GM12878 (cell line): ENCODE measurements around the gene CNNM4. TPM values are rescaled to one million over a fixed set of nuclear protein-coding genes. Genes with fewer than 3 reads are reported as not detected.

Experiments
- ATAC-seq: fragments of 200-7000 bp; cut with Tn5 transposase; 3 replicates; pipeline ENCODE4 v1.9.1; 2020; ENCODE audit warnings: mild to moderate bottlenecking, moderate library complexity
- BruUV-seq: library from RNA; stranded (reverse); fragments of 400-500 nt; replicated peaks from 2 replicates; lab custom pipeline; 2021; lab: Mats Ljungman, UMichigan
- CTCF ChIA-PET: fragments of 300-600 bp; sonication (Branson Sonifier 250); formaldehyde crosslinking; extraction: SDS; loops from one replicate; lab custom pipeline; 2021; ENCODE audit warnings: inconsistent platforms; lab: Yijun Ruan, JAX
- POLR2A ChIA-PET: fragments of 350-600 bp; formaldehyde crosslinking; extraction: SDS; loops from one replicate; lab custom pipeline; 2021; ENCODE audit warnings: inconsistent platforms; lab: Charles Lee
- RAD21 ChIA-PET: fragments of 300-600 bp; sonication (Branson Sonifier 250); formaldehyde crosslinking; loops from one replicate; lab custom pipeline; 2023; ENCODE audit warnings: antibody characterized with exemption; ENCODE audit not compliant: unreplicated experiment; lab: Charles Lee
- SMC1A ChIA-PET: fragments of 300-600 bp; sonication (Branson Sonifier 250); formaldehyde crosslinking; loops from one replicate; lab custom pipeline; 2023; ENCODE audit not compliant: unreplicated experiment, uncharacterized antibody; lab: Charles Lee
- DNase-seq: peaks from one replicate; pipeline ENCODE4 v3.0.0-alpha.2; 2011; ENCODE audit warnings: low read depth, low spot score
- FAIRE-seq: peaks from 3 replicates; lab custom pipeline; 2011; peaks lifted over from hg19 to GRCh38; lab: Jason Lieb, UNC
- H2AFZ ChIP-seq: 2 replicates; pipeline ENCODE4 v1.6.0; 2011; ENCODE audit warnings: low read depth, low read length, control low read depth; ENCODE audit not compliant: control insufficient read depth
- H3K27ac ChIP-seq: 2 replicates; pipeline ENCODE4 v1.5.1; 2011; ENCODE audit warnings: control low read depth; ENCODE audit not compliant: control insufficient read depth, insufficient read depth
- H3K27me3 ChIP-seq, 2 experiments: replicated peaks in 1 of 2; 2 replicates each; pipeline versions ENCODE4 v1.6.0 to v1.6.1; 2011; ENCODE audit warnings: low read length in 1 of 2; ENCODE audit not compliant: control insufficient read depth in 2 of 2, insufficient read depth in 2 of 2
- H3K36me3 ChIP-seq, 2 experiments: 2 replicates each; pipeline ENCODE4 v1.5.1; 2011; ENCODE audit warnings: low read length in 1 of 2; ENCODE audit not compliant: control insufficient read depth in 2 of 2, insufficient read depth in 2 of 2
- H3K4me1 ChIP-seq: 2 replicates; pipeline ENCODE4 v1.6.1; 2011; ENCODE audit warnings: mild to moderate bottlenecking, low read length, moderate library complexity, mixed read lengths; ENCODE audit not compliant: control insufficient read depth, insufficient read depth
- H3K4me2 ChIP-seq: 2 replicates; pipeline ENCODE4 v1.6.0; 2011; ENCODE audit warnings: control low read depth; ENCODE audit not compliant: control insufficient read depth, insufficient read depth
- H3K4me3 ChIP-seq: fragments of 200-600 bp; sonication (generic); 2 replicates; pipeline ENCODE4 v1.5.1; 2016
- H3K79me2 ChIP-seq: 2 replicates; pipeline ENCODE4 v1.6.0; 2011; ENCODE audit warnings: low read length; ENCODE audit not compliant: control insufficient read depth, insufficient read depth
- H3K9ac ChIP-seq: 2 replicates; pipeline ENCODE4 v1.8.0; 2011; ENCODE audit warnings: low read length, control low read depth, mixed read lengths; ENCODE audit not compliant: control insufficient read depth, insufficient read depth
- H3K9me3 ChIP-seq: replicated peaks from 3 replicates; pipeline ENCODE4 v1.5.1; 2011; ENCODE audit warnings: mild to moderate bottlenecking, low read length; ENCODE audit not compliant: control insufficient read depth, insufficient read depth
- H4K20me1 ChIP-seq: 2 replicates; pipeline ENCODE4 v1.6.0; 2011; ENCODE audit not compliant: control insufficient read depth, insufficient read depth
- BHLHE40 ChIP-seq, 2 experiments: fragments of 450-650 bp in 1 of 2; IDR thresholded peaks; 2 replicates each; pipeline ENCODE4 v1.6.1; 2011 to 2017; ENCODE audit warnings: low read depth in 2 of 2, borderline replicate concordance in 1 of 2, improper control_type of control experiment in 1 of 2, low read length in 1 of 2, mild to moderate bottlenecking in 1 of 2
- CEBPB ChIP-seq, 2 experiments: fragments of 150-350 bp in 1 of 2; IDR thresholded peaks; 2 replicates each; pipeline ENCODE4 v1.6.1; 2012 to 2014; ENCODE audit warnings: low read depth in 2 of 2, low read length in 2 of 2, borderline replicate concordance in 1 of 2, inconsistent platforms in 1 of 2
- CREM ChIP-seq: IDR thresholded peaks from 2 replicates; pipeline ENCODE4 v1.6.1; 2014; ENCODE audit warnings: antibody characterized with exemption, low read depth
- ESRRA ChIP-seq: IDR thresholded peaks from 2 replicates; pipeline ENCODE4 v1.6.1; 2012; ENCODE audit warnings: mild to moderate bottlenecking, low read length, improper control_type of control experiment
- KAT2A ChIP-seq: conservative IDR thresholded peaks from 2 replicates; pipeline ENCODE4 v1.6.1; 2011; ENCODE audit warnings: low read depth, low read length; ENCODE audit not compliant: control insufficient read depth
- MYB ChIP-seq: fragments of 150-350 bp; IDR thresholded peaks from 2 replicates; pipeline ENCODE4 v1.6.1; 2014; ENCODE audit warnings: mild to moderate bottlenecking, low read depth, low read length, borderline replicate concordance
- MYC ChIP-seq: IDR thresholded peaks from 2 replicates; pipeline ENCODE4 v1.6.1; 2011; ENCODE audit warnings: mild to moderate bottlenecking, low read length, moderate library complexity, inconsistent platforms; ENCODE audit not compliant: insufficient read depth, insufficient replicate concordance, insufficient read length, severe bottlenecking
- RAD21 ChIP-seq: IDR thresholded peaks from 2 replicates; pipeline ENCODE4 v1.6.1; 2011; ENCODE audit warnings: mild to moderate bottlenecking, low read depth, low read length, moderate library complexity; ENCODE audit not compliant: insufficient read depth
- RB1 ChIP-seq: fragments of 450-650 bp; formaldehyde crosslinking; IDR thresholded peaks from 2 replicates; pipeline ENCODE4 v1.6.1; 2017; ENCODE audit warnings: mild to moderate bottlenecking, borderline replicate concordance
- RCOR1 ChIP-seq: conservative IDR thresholded peaks from 2 replicates; pipeline ENCODE4 v1.6.1; 2012; ENCODE audit warnings: low read depth, low read length, improper control_type of control experiment
- TARDBP ChIP-seq: IDR thresholded peaks from 2 replicates; pipeline ENCODE4 v1.6.1; 2016; ENCODE audit warnings: borderline replicate concordance
- TCF7 ChIP-seq: IDR thresholded peaks from 2 replicates; pipeline ENCODE4 v1.6.1; 2014; ENCODE audit warnings: antibody characterized with exemption, borderline replicate concordance
- ZNF207 ChIP-seq: fragments of 450-650 bp; IDR thresholded peaks from 2 replicates; pipeline ENCODE4 v1.6.1; 2014; ENCODE audit warnings: antibody characterized with exemption, mild to moderate bottlenecking, borderline replicate concordance
- ZNF24 ChIP-seq: fragments of 450-650 bp; IDR thresholded peaks from 2 replicates; pipeline ENCODE4 v1.6.1; 2017; ENCODE audit warnings: antibody characterized with exemption, mild to moderate bottlenecking
- ZNF384 ChIP-seq: IDR thresholded peaks from 2 replicates; pipeline ENCODE4 v1.6.1; 2012; ENCODE audit warnings: low read depth, mild to moderate bottlenecking, low read length, improper control_type of control experiment, borderline replicate concordance
- WGBS: methylation state at CpG from one replicate; pipeline ENCODE4 v1.1.6; 2016; ENCODE audit warnings: low lambda C conversion rate; ENCODE audit not compliant: insufficient replicate concordance, insufficient coverage; ENCODE audit errors: missing lambda C conversion rate; 5-methylcytosine and 5-hydroxymethylcytosine counted together
- in situ Hi-C: fragments of 300-500 bp; cut with MboI; formaldehyde crosslinking; loops from 9 replicates; pipeline ENCODE4 v1.14.3; 2018; ENCODE audit warnings: mixed read lengths
- intact Hi-C: fragments of 100-400 bp; cut with micrococcal nuclease; formaldehyde crosslinking; loops from one replicate; pipeline ENCODE4 v1.14.2; 2022; ENCODE audit not compliant: unreplicated experiment
- polyA plus RNA-seq, 11 experiments: library from polyadenylated mRNA; depleted of rRNA in 4 of 11; unstranded in 6 of 11; stranded (reverse) in 5 of 11; fragments of >200 nt; fragmentation: Nextera tagmentation in 4 of 11; fragmentation: Illumina TruSeq in 1 of 11; extraction: Ambion mirVana in 4 of 11; extraction: Trizol in 1 of 11; gene quantifications; 1 replicate in 1 of 11; 2 replicates in 10 of 11; pipeline versions ENCODE4 v1.2.1 to v1.2.3, GENCODE V29; 2011 to 2016; ENCODE audit warnings: inconsistent platforms in 2 of 11, missing spikeins in 2 of 11, low read depth in 1 of 11
- total RNA-seq, 4 experiments: library from RNA; depleted of rRNA in 3 of 4; stranded (reverse); fragments of >200 nt in 3 of 4; fragmentation: Illumina TruSeq in 1 of 4; extraction: Trizol in 1 of 4; gene quantifications; 2 replicates each; pipeline versions ENCODE4 v1.2.1 to v1.2.3, GENCODE V29; 2013 to 2021
- TF ChIP-seq, protein P1 (sequence below): IDR thresholded peaks from 2 replicates; pipeline ENCODE4 v1.6.1; 2012; ENCODE audit warnings: low read depth, low read length, improper control_type of control experiment
- TF ChIP-seq, protein P2 (sequence below): IDR thresholded peaks from 2 replicates; pipeline ENCODE4 v1.6.1; 2012; ENCODE audit warnings: improper control_type of control experiment, low read depth, low read length; ENCODE audit not compliant: insufficient replicate concordance
- TF ChIP-seq, protein P3 (sequence below): IDR thresholded peaks from 2 replicates; pipeline ENCODE4 v1.6.1; 2011; ENCODE audit warnings: low read depth, low read length, improper control_type of control experiment, borderline replicate concordance

Gene CNNM4
- total and polyA plus RNA-seq, 10 of the 15 experiments (the other 5 are each of a cell fraction or from before 2014, with no cell fraction given), result 2.4 to 13.8 (median 8.1) TPM

DNA sequence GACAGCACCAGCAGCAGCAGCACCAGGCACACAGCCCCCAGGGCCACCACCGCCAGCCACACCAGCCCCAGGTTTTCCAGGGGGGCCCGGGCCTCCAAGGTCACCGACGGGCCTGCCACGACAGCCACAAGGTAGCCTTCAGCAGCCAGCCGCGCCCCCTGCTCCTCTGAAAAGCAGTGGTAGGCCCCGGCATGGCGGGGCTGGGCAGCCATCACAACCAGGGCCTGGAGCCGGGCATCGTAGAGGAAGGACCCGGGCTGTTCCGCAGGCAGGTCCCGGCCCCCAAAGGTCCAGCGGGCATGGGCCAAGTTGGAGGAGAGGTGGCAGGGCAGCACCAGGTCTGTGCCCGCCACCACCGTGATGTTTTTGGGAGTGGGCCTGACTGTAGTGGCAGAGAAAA is 100.4 kb downstream of the CNNM4 start:
- no peak for ATAC-seq
- Histone ChIP-seq H3K4me2 (no peak overlapping the region), H2AFZ (no peak overlapping the region), H3K79me2 (peaks cover 16% of the 10 kb centered on the region), H3K4me3 (no peak overlapping the region), H3K27ac (no peak overlapping the region), H3K9ac (no peak overlapping the region), H3K9me3 (no peaks in the 10 kb centered on the region), H4K20me1 (no peaks in the 10 kb centered on the region), H3K27me3 (no peaks in the 10 kb centered on the region), H3K36me3 (peaks cover 11 to 31% of the 10 kb centered on the region in 2 experiments; a peak in 3 of 4 replicates), H3K4me1 (peaks cover 3% of the 10 kb centered on the region; the same call in 1 of the 2 replicates)
- ChIA-PET RAD21 (no interaction called here), SMC1A (no interaction called here), POLR2A (interaction anchor here (1.6 kb wide), 1 partner anchor 93 kb away, joined by 4 read pairs; no protein-coding TSS in a partner anchor), CTCF (interaction anchor here (0.6 to 10.4 kb wide), 4 partner anchors 13 to 251 kb away, joined by 3 to 238 read pairs (median 4); no protein-coding TSS in a partner anchor)
- WGBS, result 91% methylated on average over 17 of the region's 17 CpGs
- no peak for FAIRE-seq
- no TSS peak for BruUV-seq
- intact Hi-C loops, result no loop called here
- DNase-seq, result no peak
- in situ Hi-C loops, result no loop called here
- no peak for TF ChIP-seq RB1
- TF ChIP-seq RAD21, result no peak
- TF ChIP-seq ZNF24, result no peak
- no peak for TF ChIP-seq TCF7
- no peak for TF ChIP-seq MYC
- no peak for TF ChIP-seq RCOR1
- TF ChIP-seq CREM, result no peak
- no peak for TF ChIP-seq KAT2A
- no peak for TF ChIP-seq CEBPB (IDR thresholded peaks at IDR 0.05; ENCODE audit: borderline replicate concordance in 1 of 2, low read depth in 2 of 2, low read length in 2 of 2)
- TF ChIP-seq, protein P1, sequence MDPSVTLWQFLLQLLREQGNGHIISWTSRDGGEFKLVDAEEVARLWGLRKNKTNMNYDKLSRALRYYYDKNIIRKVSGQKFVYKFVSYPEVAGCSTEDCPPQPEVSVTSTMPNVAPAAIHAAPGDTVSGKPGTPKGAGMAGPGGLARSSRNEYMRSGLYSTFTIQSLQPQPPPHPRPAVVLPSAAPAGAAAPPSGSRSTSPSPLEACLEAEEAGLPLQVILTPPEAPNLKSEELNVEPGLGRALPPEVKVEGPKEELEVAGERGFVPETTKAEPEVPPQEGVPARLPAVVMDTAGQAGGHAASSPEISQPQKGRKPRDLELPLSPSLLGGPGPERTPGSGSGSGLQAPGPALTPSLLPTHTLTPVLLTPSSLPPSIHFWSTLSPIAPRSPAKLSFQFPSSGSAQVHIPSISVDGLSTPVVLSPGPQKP, result no peak
- no peak for TF ChIP-seq BHLHE40 (IDR thresholded peaks at IDR 0.05; ENCODE audit: borderline replicate concordance in 1 of 2, low read depth in 2 of 2, low read length in 1 of 2)
- TF ChIP-seq ZNF384, result no peak
- no peak for TF ChIP-seq ZNF207
- no peak for TF ChIP-seq MYB
- TF ChIP-seq, protein P2, sequence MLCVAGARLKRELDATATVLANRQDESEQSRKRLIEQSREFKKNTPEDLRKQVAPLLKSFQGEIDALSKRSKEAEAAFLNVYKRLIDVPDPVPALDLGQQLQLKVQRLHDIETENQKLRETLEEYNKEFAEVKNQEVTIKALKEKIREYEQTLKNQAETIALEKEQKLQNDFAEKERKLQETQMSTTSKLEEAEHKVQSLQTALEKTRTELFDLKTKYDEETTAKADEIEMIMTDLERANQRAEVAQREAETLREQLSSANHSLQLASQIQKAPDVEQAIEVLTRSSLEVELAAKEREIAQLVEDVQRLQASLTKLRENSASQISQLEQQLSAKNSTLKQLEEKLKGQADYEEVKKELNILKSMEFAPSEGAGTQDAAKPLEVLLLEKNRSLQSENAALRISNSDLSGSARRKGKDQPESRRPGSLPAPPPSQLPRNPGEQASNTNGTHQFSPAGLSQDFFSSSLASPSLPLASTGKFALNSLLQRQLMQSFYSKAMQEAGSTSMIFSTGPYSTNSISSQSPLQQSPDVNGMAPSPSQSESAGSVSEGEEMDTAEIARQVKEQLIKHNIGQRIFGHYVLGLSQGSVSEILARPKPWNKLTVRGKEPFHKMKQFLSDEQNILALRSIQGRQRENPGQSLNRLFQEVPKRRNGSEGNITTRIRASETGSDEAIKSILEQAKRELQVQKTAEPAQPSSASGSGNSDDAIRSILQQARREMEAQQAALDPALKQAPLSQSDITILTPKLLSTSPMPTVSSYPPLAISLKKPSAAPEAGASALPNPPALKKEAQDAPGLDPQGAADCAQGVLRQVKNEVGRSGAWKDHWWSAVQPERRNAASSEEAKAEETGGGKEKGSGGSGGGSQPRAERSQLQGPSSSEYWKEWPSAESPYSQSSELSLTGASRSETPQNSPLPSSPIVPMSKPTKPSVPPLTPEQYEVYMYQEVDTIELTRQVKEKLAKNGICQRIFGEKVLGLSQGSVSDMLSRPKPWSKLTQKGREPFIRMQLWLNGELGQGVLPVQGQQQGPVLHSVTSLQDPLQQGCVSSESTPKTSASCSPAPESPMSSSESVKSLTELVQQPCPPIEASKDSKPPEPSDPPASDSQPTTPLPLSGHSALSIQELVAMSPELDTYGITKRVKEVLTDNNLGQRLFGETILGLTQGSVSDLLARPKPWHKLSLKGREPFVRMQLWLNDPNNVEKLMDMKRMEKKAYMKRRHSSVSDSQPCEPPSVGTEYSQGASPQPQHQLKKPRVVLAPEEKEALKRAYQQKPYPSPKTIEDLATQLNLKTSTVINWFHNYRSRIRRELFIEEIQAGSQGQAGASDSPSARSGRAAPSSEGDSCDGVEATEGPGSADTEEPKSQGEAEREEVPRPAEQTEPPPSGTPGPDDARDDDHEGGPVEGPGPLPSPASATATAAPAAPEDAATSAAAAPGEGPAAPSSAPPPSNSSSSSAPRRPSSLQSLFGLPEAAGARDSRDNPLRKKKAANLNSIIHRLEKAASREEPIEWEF, result no peak
- TF ChIP-seq TARDBP, result no peak
- no peak for TF ChIP-seq ESRRA
- TF ChIP-seq, protein P3, sequence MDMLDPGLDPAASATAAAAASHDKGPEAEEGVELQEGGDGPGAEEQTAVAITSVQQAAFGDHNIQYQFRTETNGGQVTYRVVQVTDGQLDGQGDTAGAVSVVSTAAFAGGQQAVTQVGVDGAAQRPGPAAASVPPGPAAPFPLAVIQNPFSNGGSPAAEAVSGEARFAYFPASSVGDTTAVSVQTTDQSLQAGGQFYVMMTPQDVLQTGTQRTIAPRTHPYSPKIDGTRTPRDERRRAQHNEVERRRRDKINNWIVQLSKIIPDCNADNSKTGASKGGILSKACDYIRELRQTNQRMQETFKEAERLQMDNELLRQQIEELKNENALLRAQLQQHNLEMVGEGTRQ, result no peak
